ENCODE measurements around the gene PHACTR1. TPM values are rescaled to one million over a fixed set of nuclear protein-coding genes. Genes with fewer than 3 reads are reported as not detected.

The PHACTR1 gene
- total RNA-seq, 1 donor from 2014 or later: 85.9 TPM

- intact Hi-C loops (cut with micrococcal nuclease): no loop called here
- no peak overlapping the region for H3K4me3 ChIP-seq
- peaks cover 85% of the 10 kb centered on the region for H3K4me1 ChIP-seq
- H3K36me3 ChIP-seq: no peaks in the 10 kb centered on the region
- H3K27ac ChIP-seq (replicated peaks): peak overlapping the region; percentile 74
- no peaks in the 10 kb centered on the region for H3K27me3 ChIP-seq (ENCODE audit: low read depth)
- no peak for DNase-seq
- TF ChIP-seq CTCF (IDR thresholded peaks at IDR 0.05; ENCODE audit: borderline replicate concordance): no peak
- H3K9me3 ChIP-seq (replicated peaks): no peaks in the 10 kb centered on the region
Observed at GRCh38 chr6:13072686-13073347, 356.2 kb downstream of the PHACTR1 start.

- H3K4me3 ChIP-seq: no peak overlapping the region
- peaks cover 85% of the 10 kb centered on the region for H3K4me1 ChIP-seq
- intact Hi-C loops (cut with micrococcal nuclease): no loop called here
- no peak for DNase-seq
- H3K9me3 ChIP-seq (replicated peaks): no peaks in the 10 kb centered on the region
- TF ChIP-seq CTCF (IDR thresholded peaks at IDR 0.05; ENCODE audit: borderline replicate concordance): no peak
- no peaks in the 10 kb centered on the region for H3K27me3 ChIP-seq (ENCODE audit: low read depth)
- no peak overlapping the region for H3K27ac ChIP-seq (replicated peaks)
- no peaks in the 10 kb centered on the region for H3K36me3 ChIP-seq
Observed at GRCh38 chr6:13074415-13075140, 358.0 kb downstream of the PHACTR1 start.

GRCh38 chr6:13075141-13075845 lies 358.7 kb downstream of the PHACTR1 start:
- intact Hi-C loops (cut with micrococcal nuclease): no loop called here
- Histone ChIP-seq H3K4me3 (no peak overlapping the region), H3K27me3 (ENCODE audit: low read depth) (no peaks in the 10 kb centered on the region), H3K4me1 (peaks cover 85% of the 10 kb centered on the region), H3K9me3 (replicated peaks) (no peaks in the 10 kb centered on the region), H3K36me3 (no peaks in the 10 kb centered on the region), H3K27ac (replicated peaks) (peak overlapping the region; percentile 45)
- no peak for TF ChIP-seq CTCF (IDR thresholded peaks at IDR 0.05; ENCODE audit: borderline replicate concordance)
- no peak for DNase-seq

GRCh38 chr6:13076575-13076974 lies 360.0 kb downstream of the PHACTR1 start:
- intact Hi-C loops (cut with micrococcal nuclease): no loop called here
- peak overlapping the region; percentile 45 for H3K27ac ChIP-seq (replicated peaks)
- peaks cover 87% of the 10 kb centered on the region for H3K4me1 ChIP-seq
- H3K9me3 ChIP-seq (replicated peaks): no peaks in the 10 kb centered on the region
- no peaks in the 10 kb centered on the region for H3K36me3 ChIP-seq
- no peaks in the 10 kb centered on the region for H3K27me3 ChIP-seq (ENCODE audit: low read depth)
- H3K4me3 ChIP-seq: no peak overlapping the region
- TF ChIP-seq CTCF (IDR thresholded peaks at IDR 0.05; ENCODE audit: borderline replicate concordance): no peak
- DNase-seq: no peak

GRCh38 chr6:13077117-13077516 lies 360.6 kb downstream of the PHACTR1 start:
- peak overlapping the region; percentile 74 for H3K27ac ChIP-seq (replicated peaks)
- no peak for DNase-seq
- H3K36me3 ChIP-seq: no peaks in the 10 kb centered on the region
- intact Hi-C loops (cut with micrococcal nuclease): no loop called here
- no peak for TF ChIP-seq CTCF (IDR thresholded peaks at IDR 0.05; ENCODE audit: borderline replicate concordance)
- peaks cover 81% of the 10 kb centered on the region for H3K4me1 ChIP-seq
- no peaks in the 10 kb centered on the region for H3K9me3 ChIP-seq (replicated peaks)
- H3K27me3 ChIP-seq (ENCODE audit: low read depth): no peaks in the 10 kb centered on the region
- no peak overlapping the region for H3K4me3 ChIP-seq

Measured in left ventricle myocardium inferior (tissue), 1 donor.